Retinal pigment epithelial cell (primary cell): ENCODE measurements around the gene RPS14.
"Not testable (repeated sequence)": the region's sequence is repeated elsewhere in the genome, so short reads cannot be mapped to it uniquely, and the experiment has no call there.

Experiments used
- DNase-seq: peaks from one replicate; pipeline ENCODE4 v3.0.0-alpha.2; 2010; ENCODE audit warnings: low read depth
- H3K4me3 ChIP-seq: 2 replicates; pipeline ENCODE4 v1.5.1; 2011; ENCODE audit warnings: mild to moderate bottlenecking, low read length, control low read depth, moderate library complexity
- CTCF ChIP-seq: conservative IDR thresholded peaks from 2 replicates; pipeline ENCODE4 v1.5.1; 2011; ENCODE audit warnings: low read depth, low read length, control low read depth, inconsistent platforms

RPS14 gene

GRCh38 chr5:150481708-150481965 lies 32.1 kb upstream of the RPS14 start:
- DNase-seq, result no peak
- H3K4me3 ChIP-seq, result no peak overlapping the region
- TF ChIP-seq CTCF, result no peak

GRCh38 chr5:150479416-150479815 lies 29.9 kb upstream of the RPS14 start:
- H3K4me3 ChIP-seq, result no peak overlapping the region
- no peak for DNase-seq
- TF ChIP-seq CTCF, result no peak

GRCh38 chr5:150476568-150476967 lies 27.0 kb upstream of the RPS14 start:
- not testable (repeated sequence) for H3K4me3 ChIP-seq, DNase-seq

- no peak overlapping the region for H3K4me3 ChIP-seq
Observed at GRCh38 chr5:150473673-150474358, 24.3 kb upstream of the RPS14 start.

GRCh38 chr5:150469718-150470469 lies 20.4 kb upstream of the RPS14 start:
- H3K4me3 ChIP-seq, result no peak overlapping the region
- peak; percentile 94 for DNase-seq
- no peak for TF ChIP-seq CTCF

More at GRCh38 chr5:150473673-150474358, 24.3 kb upstream of the RPS14 start:
- DNase-seq, result peak; percentile 97
- no peak for TF ChIP-seq CTCF

GRCh38 chr5:150468206-150468605 lies 18.7 kb upstream of the RPS14 start:
- no peak for TF ChIP-seq CTCF
- no peak overlapping the region for H3K4me3 ChIP-seq
- DNase-seq, result no peak

GRCh38 chr5:150465927-150466326 lies 16.4 kb upstream of the RPS14 start:
- H3K4me3 ChIP-seq, result no peak overlapping the region
- no peak for TF ChIP-seq CTCF
- no peak for DNase-seq
